GM19025 (cell line): ENCODE results near the gene FN3KRP.

Experiments used
- ATAC-seq: cut with Tn5 transposase; IDR thresholded peaks from one replicate; pipeline ENCODE4 v1.9.1; 2021; ENCODE audit warnings: mild to moderate bottlenecking, low read depth, moderate library complexity; ENCODE audit not compliant: unreplicated experiment

FN3KRP gene, protein sequence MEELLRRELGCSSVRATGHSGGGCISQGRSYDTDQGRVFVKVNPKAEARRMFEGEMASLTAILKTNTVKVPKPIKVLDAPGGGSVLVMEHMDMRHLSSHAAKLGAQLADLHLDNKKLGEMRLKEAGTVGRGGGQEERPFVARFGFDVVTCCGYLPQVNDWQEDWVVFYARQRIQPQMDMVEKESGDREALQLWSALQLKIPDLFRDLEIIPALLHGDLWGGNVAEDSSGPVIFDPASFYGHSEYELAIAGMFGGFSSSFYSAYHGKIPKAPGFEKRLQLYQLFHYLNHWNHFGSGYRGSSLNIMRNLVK

DNA sequence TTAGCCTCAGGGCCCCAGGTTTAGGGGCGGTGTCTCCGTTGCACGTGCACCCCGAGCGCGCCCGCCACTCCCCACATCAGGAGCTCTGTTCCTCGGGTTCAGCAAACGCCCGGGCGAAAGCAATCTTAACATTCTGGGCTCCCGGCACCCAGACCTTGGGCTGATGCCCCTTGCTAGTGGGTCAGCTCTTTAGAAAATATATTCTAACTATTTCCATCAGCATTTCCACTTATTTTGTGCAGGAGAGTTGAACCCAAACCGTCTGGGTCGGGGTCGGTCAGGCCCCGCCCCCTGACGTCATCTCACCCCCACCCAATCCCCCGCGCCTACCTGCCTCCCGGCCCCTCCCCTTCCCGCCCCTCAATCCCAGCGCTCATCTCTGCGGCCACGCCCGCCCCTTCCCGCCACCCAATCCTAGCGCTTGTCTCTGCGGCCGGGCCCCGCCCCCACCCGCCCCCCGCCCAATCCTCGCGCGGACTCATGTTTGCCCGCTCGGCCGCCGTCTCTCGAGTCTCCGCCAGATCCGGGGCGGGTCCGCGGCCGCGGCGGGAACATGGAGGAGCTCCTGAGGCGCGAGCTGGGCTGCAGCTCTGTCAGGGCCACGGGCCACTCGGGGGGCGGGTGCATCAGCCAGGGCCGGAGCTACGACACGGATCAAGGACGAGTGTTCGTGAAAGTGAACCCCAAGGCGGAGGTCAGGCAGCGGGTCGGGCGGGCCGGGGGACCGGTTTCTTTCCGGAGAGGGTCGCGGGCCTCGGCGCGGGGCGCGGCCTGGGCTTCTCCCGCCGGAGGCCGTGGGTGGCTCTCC, at the start of gene FN3KRP:
Gene FN3KRP (plus strand): TSS at position 504 of the 808 bp plus-strand sequence. CDS start 50 bp downstream, at position 554.
- peak; percentile 76 for ATAC-seq

DNA sequence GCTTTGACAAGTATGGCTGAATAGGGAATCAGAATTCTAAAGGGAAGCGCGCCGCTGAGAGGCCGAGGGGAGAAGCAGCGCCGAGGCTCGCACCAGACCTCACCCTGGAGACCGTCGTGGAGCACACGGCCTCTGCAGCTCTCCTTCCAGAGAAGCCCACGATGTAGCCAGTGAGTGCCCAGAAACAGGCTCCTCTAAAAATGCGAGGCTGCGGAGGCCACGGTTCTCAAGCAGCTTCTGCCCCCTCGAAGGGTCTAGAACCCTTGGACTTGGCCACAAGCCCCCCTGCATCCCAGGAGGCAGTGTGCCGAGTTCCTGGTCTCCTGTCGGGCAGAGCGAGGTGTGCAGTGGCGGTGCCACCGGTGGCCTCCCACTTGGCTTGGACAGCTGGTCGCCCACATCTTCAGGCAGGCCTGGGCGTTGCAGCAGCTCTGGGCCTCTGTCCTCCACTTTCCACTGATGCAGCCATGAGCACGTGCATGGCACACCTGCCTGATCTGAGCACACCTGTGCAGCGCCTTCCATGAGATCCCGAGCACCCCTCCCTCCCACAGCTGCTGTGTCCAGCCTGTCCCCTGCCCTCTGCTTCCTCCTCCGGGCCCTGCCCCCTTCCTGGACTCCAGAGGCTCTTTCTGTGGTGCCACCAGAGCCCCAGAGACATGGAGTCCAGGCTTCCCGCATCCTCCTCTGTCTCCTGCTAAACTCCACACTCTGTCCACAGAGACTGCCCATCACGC, 49.4 kb upstream of the FN3KRP start:
- no peak for ATAC-seq

DNA sequence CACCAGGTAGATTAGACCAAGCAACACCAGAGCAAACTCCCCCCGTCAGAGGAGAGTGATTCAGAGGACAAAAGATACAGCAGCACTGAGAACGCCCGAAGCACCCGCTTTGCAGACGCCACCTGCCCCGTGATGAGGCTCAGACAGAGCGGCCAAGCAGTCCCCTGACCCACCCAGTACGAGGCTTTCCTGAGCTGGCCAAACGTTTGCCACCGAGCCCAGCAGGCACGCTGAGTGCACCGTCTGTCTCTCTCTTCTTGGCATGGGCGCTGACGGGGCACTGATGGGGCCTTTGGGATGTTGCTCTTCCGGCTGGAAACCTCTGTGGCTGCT, 48.9 kb upstream of the FN3KRP start:
- no peak for ATAC-seq

DNA sequence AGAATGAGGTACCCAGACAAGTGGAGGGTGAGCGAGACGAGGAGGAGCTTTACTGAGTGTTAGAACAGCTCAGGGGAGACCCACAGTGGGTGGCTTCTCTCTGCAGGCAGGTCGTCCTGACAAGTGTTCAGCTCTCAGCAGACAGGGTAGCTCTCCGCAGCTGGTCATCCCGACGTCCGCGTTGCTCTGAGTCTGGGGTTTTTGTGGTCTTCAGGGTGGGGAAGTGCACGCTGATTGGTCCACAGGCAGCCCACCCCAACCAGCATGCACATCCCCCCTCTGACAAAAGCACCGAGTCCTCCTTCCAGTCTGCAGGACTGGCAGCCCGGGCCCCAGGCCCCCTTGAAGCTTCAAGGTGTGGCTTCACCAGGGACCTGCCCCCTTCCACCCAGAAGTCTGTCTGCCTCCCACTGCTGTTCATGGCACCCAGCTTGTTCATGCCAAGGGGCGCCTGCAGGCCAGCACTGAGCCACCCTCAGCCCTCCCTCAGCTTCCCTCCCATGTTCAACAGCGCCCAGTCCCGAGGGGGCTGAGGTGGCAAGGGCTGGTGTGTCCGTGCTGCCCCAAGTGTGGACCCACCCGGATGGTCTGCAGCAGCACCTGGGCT, 48.4 kb upstream of the FN3KRP start:
- no peak for ATAC-seq

DNA sequence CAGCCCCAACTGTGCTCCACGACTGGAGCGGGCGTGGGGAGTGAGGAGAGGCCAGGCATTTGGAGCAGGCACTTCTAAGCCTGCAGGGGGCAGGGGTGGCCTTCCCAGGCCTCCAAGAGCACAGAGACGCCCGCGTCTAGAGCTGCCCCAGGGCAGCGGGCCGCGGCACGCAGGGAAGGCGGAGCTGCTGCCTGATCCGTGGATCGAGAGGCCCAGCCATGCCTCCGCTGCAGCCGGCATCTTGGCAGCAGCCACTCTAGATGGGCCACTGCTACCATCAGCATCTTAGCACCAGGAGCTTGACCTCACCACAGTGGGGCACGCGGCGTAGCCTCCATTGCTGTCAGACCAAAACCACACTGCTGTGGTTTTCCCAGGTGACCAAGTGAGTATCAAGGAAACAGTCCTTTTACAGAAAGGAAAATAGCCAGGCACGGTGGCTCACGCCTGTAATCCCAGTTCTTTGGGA, 47.8 kb upstream of the FN3KRP start:
- ATAC-seq: no peak

DNA sequence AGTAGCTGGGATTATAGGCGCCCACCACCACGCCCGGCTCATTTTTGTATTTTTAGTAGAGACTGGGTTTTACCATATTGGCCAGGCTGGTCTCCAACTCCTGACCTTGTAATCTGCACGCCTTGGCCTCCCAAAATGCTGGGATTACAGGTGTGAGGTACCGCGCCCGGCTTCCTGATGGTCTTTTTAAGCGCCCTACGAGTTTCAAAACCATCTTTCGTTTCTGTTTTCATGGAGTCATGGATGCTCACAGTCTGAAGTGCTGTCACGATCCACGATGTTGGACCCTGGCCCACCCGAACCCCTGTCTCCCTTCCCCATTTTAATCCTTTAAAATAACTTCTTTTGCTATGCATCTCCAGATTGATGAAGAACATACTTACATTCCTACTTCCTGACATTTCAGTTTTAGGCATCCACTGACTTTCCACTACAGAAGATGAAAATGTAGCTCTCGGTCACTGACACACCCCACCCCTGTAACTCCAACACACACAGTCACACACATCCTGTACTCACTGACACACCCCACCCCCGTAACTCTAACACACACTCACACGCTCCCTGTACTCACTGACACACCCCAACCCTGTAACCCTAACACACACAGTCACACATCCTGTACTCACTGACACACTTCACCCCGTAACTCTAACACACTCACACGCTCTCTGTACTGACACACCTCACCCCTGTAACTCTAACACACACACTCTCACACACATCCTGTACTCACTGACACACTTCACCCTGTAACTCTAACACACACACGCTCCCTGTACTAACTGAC, 45.6 kb upstream of the FN3KRP start:
- ATAC-seq: no peak

DNA sequence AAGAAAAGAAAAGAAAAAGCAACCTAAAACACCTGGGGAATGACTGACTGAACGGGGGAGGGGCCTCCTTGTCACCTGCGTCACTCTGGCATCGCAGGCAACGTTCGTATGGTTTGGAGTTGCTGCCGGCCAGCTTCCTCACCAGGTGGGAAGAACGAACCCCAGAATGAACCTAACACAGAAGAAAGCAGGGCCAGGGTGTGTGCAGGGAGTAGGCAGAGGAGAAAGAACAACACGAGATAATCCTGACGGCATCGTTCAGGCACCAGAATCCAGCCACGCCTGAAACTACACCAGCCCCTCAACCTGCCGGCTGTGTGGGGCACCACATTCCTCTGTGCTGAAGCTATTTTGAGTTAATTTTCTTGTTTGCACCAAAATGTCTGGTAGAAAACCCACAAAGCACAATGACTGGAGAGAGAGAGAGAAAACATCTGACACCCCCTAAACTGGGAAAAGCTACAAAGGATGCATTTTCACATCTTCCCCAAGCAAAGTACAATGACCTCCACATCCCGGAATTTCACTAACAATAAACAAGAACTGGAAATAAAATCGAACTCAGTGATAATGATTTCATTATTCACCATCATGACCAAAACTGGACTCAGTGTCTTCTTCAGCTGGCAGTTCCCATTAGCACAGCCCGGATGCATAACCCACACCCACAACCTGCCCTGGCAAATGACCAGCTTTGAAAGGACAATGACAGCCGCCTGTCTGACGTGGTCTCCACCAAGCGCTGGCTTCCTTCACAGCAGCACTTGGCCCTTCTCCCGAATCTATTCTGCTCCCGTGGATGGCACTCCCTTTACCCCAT, 41.6 kb upstream of the FN3KRP start:
- no peak for ATAC-seq

DNA sequence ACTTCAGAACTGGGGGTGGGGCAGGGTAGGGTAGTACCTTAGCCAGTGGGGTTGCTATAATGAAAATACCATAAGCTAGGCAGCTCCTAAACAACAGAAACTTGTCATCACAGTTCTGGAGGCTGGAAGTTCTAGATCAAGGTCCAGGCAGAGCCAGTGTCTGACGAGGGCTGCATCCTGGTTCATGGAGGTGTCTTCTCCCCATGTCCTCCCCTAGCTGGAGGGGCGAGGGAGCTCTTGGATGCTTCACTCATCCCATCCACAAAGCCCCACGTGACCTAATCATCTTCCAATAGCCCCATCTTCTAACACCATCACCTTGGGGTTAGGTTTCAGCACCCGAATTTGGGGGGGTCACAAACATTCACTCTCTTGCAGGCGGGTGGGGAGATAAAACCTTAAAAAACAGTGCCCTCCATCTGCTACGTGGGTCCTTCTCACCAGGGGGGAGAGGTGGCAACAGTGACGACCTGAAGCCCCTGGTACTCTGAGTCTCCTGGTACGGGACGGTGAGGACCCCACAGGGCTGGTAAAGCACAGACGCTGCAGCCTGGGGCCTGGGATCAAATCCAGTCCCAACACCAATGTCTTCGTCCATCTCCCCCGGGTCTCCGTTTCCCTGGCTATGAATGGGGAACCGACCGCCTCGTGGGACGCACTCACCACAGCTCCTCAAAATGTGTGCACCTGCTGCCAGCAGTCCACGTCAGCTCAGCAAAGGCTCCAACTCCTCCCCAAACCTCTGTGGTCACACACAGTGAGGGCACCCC, 40.8 kb upstream of the FN3KRP start:
- no peak for ATAC-seq

DNA sequence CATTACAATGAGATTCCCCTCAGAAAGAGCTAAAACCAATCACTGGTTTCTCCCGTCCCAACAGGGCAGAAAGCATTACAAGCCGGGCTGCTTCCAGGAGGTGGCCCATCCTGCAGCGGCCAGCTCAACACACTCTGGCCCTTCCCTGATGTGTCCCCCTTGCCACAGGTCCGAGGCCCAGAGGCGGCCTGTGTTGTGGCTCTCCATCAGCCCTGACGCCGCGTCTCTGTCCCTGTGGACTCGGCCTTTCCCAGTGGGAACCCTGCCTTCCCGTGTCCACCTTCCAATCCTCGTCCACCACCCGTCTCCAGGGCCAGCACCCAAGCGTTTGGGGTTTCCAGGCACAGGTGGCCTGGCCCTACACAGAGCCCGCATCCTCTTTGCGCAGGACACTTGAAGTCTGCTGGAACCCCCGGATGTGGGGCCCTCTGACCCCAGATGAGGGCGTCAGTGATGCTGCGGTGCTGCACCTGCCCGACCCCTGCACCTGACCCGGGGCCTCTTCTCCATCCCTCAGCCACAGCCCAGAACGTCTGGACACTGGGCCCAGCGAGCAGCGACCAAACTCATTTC, 39.1 kb upstream of the FN3KRP start:
- no peak for ATAC-seq

DNA sequence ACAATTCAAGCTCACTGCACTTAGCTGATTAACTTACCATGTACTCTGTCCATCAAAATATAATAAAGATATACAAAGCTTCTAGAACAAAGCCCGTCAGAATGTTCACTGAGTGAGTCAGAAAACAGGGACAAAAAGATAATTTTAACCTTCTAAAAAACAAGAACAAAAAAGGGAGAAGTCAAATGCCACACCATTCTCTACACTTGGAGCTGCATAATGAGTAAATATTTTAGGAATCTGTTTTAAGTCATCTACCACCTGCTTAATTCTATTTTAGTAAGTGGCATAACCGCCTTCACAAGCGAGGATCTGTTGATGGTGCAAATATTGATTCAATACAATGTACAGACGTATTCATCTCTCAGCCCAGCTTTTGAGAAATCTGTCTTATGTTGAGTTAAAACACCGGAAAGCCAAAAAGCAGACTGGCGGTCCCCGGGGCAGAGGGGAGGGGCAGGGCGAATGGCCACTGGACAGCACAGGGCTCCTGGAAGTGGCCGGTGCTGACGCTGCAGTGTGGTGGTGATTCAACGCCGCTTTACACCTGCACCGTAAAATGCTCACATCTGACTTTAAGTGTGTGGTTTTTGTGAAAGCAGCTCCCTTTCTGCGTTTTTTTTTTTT, 38.1 kb upstream of the FN3KRP start:
- no peak for ATAC-seq

DNA sequence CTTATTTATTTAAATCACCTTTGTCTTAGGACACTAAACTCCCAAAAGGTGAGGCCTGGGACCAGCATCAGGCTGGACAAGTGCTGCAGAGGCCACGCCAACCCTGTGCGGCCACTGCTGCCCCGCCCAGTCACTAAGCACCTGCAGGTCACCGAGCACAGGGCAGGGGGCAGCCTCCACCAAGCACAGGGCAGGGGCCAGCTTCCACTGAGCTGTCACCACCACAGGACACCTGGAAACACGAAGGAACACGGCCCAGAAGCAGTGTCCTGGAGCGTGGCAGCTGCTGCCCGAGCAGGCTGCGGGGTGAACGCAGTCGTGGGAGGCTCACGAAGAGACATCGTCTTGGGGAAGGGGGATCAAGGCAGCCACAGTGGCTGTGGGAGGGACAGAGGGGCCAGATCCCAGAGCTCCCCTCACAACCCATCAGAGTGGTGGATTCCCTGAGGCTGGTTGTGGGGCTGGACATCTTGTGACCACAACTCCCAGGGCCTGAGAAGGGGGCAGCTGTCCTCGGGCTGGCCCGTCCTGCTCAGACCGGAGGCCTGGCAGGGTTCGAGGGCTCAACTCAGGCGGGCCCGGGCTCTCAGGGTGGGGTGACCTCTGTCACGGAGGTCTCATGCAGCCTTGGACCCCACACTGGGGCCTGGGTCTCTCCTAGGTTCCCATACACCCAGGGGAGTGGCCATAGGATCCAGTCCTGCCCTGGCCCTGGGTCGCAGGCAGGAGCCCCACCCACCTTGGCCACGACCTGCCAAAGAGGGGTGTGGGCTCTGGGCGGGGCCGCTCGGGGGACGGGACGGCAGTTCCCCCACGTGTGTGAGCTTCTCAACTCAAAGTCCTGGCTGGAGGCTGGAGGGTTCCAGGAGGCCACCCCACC, 36.7 kb upstream of the FN3KRP start:
- no peak for ATAC-seq

DNA sequence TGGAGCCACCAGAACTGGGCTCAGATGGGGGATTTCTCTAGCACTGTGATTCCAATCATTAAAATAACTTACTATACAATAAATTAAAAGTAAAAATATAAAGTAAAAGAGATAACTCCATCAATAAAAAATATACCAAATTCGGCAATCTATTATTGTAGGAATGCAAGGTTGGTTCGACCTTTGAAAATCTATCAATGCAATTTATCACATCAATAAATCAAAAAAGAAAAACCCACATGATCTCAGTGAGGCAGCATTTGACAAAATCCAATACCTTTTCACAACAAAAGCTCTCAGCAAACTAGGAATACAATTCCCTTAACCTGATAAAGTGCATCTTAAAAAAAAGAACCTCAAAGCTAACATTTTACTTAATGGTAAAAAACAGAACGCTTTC, 35.0 kb upstream of the FN3KRP start:
- no peak for ATAC-seq

DNA sequence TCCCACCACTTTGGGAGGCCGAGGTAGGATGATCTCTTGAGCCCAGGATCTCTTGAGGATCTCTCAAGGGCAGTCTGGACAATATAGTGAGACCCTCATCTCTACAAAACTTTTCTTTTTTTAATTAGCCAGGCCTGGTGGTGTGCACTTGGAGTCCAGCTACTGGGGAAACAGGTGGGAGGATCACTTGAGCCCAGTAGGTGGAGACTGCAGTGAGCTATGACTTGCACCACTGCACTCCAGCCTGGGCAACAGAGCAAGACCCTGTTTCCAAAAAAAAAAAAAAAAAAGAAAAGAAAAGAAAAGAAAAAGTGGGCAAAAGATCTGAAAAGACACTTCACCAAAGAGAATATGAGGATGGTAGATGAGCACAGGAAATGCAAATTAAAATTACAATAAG, 33.0 kb upstream of the FN3KRP start:
- ATAC-seq: no peak

DNA sequence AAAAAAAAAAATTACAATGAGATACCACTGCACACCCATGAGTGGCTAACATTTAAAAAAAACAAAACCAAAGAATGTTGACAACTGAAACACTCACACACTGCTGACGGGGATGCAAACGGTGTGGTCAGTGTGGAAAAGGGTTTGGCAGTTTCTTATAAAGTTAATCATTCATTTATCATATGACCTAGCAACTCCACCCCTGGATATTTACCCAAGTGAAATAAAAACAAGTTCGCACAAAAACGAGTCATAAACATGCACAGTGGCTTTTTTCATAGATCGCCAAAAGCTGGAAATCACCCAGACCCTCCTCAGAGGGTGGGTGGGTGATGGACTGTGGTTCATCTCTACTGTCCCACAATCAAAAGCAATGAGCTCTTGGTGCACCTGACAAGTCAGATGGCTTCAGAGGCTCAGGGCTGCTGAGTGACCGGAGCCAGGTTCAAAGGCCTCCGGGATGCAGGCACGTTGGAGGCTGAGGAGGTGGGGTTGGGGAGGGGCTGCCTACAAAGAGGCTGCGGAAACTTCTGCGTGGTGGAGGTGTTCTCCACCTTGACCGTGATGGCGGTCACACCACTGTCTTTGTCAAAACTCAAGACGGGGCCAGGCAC, 32.2 kb upstream of the FN3KRP start:
- ATAC-seq: no peak

DNA sequence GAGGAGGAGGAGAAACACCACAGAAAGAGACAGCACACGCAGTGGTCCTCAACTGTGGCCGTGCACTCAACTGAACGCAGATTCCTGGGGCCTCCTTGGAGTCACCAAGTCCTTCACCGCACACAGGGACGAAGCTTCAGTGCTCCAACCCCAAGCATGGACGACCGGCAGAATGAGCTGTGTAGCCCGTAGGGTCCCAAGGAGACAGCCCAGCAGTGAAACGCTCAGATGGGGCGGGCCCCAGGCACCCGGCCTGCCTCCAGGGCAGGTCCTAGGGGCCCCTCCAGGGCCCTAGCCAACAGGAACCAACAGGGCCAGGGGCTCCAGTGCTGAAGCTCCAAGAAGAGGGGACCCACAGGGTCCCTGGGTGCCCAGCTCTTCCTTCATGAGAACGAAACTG, 31.2 kb upstream of the FN3KRP start:
- ATAC-seq: no peak
